ENCODE data around the gene BTBD16.

DNA sequence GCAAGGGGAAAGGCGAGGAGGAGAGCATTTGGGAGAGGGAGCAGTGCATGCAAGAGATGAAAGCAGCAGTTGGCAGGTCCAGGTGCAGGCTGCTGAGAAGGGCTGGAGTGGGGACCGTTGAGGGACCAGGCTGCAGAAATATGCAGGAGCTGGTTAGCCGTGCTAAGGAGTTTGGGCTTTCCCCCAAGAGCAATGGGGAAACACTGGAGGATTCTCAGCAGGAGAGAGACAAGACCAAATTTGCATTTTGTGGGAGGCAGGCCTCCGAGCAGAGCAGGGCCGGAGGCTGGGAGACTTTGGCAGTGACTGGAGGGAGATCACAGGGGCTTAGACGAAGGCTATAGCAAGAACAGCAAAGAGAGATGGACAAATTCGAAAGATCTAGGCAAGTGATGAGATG is 11.8 kb downstream of the BTBD16 start:
- no peak for TF ChIP-seq EZH2 (IDR thresholded peaks at IDR 0.05; ENCODE audit: borderline replicate concordance, insufficient read depth, low read depth, low read length, poor library complexity, severe bottlenecking)
- TF ChIP-seq, protein P1, sequence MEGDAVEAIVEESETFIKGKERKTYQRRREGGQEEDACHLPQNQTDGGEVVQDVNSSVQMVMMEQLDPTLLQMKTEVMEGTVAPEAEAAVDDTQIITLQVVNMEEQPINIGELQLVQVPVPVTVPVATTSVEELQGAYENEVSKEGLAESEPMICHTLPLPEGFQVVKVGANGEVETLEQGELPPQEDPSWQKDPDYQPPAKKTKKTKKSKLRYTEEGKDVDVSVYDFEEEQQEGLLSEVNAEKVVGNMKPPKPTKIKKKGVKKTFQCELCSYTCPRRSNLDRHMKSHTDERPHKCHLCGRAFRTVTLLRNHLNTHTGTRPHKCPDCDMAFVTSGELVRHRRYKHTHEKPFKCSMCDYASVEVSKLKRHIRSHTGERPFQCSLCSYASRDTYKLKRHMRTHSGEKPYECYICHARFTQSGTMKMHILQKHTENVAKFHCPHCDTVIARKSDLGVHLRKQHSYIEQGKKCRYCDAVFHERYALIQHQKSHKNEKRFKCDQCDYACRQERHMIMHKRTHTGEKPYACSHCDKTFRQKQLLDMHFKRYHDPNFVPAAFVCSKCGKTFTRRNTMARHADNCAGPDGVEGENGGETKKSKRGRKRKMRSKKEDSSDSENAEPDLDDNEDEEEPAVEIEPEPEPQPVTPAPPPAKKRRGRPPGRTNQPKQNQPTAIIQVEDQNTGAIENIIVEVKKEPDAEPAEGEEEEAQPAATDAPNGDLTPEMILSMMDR (IDR thresholded peaks at IDR 0.05): no peak

Measured in B cell (primary cell).